RWPE1 (cell line): ENCODE data around the gene SCARF1.
A peak's percentile ranks its signal among the peaks of the same experiment; 100 is the strongest.

ENCODE experiments used
- CTCF ChIA-PET: fragments of 350-600 bp; sonication (Branson Sonifier 250); formaldehyde crosslinking; extraction: SDS; loops from one replicate; lab custom pipeline; 2021; lab: Yijun Ruan, JAX
- POLR2A ChIA-PET: fragments of 400-600 bp; formaldehyde crosslinking; extraction: SDS; loops from one replicate; lab custom pipeline; 2020; ENCODE audit warnings: antibody characterized with exemption; ENCODE audit not compliant: low non-redundant PET; lab: Yijun Ruan, JAX
- DNase-seq: peaks from one replicate; pipeline ENCODE4 v3.0.0; 2012; ENCODE audit warnings: low spot score
- H3K27ac ChIP-seq: fragments of 450-650 bp; 2 replicates; pipeline ENCODE4 v1.5.1; 2017
- CTCF ChIP-seq: fragments of 450-650 bp; conservative IDR thresholded peaks from 2 replicates; pipeline ENCODE4 v1.5.1; 2017; ENCODE audit warnings: low read depth, mild to moderate bottlenecking

SCARF1 gene

GRCh38 chr17:1651559-1651844 is 6.0 kb upstream of the SCARF1 start:
- POLR2A ChIA-PET, result interaction anchor here (1.0 kb wide), 1 partner anchor 63 kb away, joined by 3 read pairs; no protein-coding TSS in a partner anchor
- peak overlapping the region; percentile 100 for H3K27ac ChIP-seq
- DNase-seq, result no peak
- CTCF ChIA-PET, result interaction anchor here (0.6 to 1.7 kb wide), 2 partner anchors 18 to 132 kb away, joined by 3 to 6 read pairs; no protein-coding TSS in a partner anchor
- TF ChIP-seq CTCF, result no peak

- TF ChIP-seq CTCF, result no peak
- POLR2A ChIA-PET, result interaction anchor here (1.0 kb wide), 1 partner anchor 63 kb away, joined by 3 read pairs; no protein-coding TSS in a partner anchor
- peak overlapping the region; percentile 100 for H3K27ac ChIP-seq
- CTCF ChIA-PET, result interaction anchor here (0.6 to 3.2 kb wide), 3 partner anchors 18 to 132 kb away, joined by 3 to 18 read pairs (median 6); no protein-coding TSS in a partner anchor
- no peak for DNase-seq
Observed at GRCh38 chr17:1650731-1651558, 5.4 kb upstream of the SCARF1 start.

- peak; percentile 64 for DNase-seq
- peak within 1 kb of the TSS; percentile 100 for H3K27ac ChIP-seq
- TF ChIP-seq CTCF, result no peak
- ChIA-PET CTCF (interaction anchor here (0.6 to 3.2 kb wide), 4 partner anchors 19 to 75 kb away, joined by 5 to 18 read pairs (median 6); no protein-coding TSS in a partner anchor), POLR2A (interaction anchor here (0.5 kb wide), 1 partner anchor 11 kb away, joined by 3 read pairs; no protein-coding TSS in a partner anchor)
Observed at GRCh38 chr17:1649844-1650501, 4.4 kb upstream of the SCARF1 start, which contains the start of gene RILP. RILP (minus strand) TSS chr17:1649866; CDS start chr17:1649804, 62 bp downstream.

- H3K27ac ChIP-seq, result peak overlapping the region; percentile 100
- POLR2A ChIA-PET, result interaction anchor here (0.5 kb wide), 3 partner anchors 9 to 60 kb away, joined by 3 to 9 read pairs (median 4); no protein-coding TSS in a partner anchor
- DNase-seq, result peak; percentile 94
- CTCF ChIA-PET, result interaction anchor here (0.5 to 3.2 kb wide), 13 partner anchors 8 to 389 kb away, joined by 3 to 18 read pairs (median 4); partner anchors contain the start of gene SLC43A2
- TF ChIP-seq CTCF, result peak; percentile 91
Observed at GRCh38 chr17:1648963-1649843, 3.7 kb upstream of the SCARF1 start.

GRCh38 chr17:1648173-1648962 is 2.8 kb upstream of the SCARF1 start:
- no peak for DNase-seq
- POLR2A ChIA-PET, result interaction anchor here (0.5 kb wide), 2 partner anchors 10 to 26 kb away, joined by 3 to 4 read pairs; no protein-coding TSS in a partner anchor
- CTCF ChIA-PET, result interaction anchor here (0.5 to 3.2 kb wide), 13 partner anchors 8 to 389 kb away, joined by 3 to 18 read pairs (median 3); partner anchors contain the start of gene SLC43A2
- peak overlapping the region; percentile 100 for H3K27ac ChIP-seq
- TF ChIP-seq CTCF, result no peak; the same call in 1 of the 2 replicates
